PFSK-1 (cell line): ENCODE data around the gene RYR2.

ENCODE experiments used
- REST ChIP-seq, 2 experiments: IDR thresholded peaks; 2 replicates each; pipeline versions ENCODE4 v1.6.1 to v1.8.0; 2011 to 2012; ENCODE audit warnings: low read depth in 2 of 2, low read length in 2 of 2, control low read depth in 1 of 2, inconsistent platforms in 1 of 2, mild to moderate bottlenecking in 1 of 2, moderate library complexity in 1 of 2; ENCODE audit not compliant: insufficient read depth in 1 of 2
- SIN3A ChIP-seq: IDR thresholded peaks from 2 replicates; pipeline ENCODE4 v1.6.1; 2012; ENCODE audit warnings: mild to moderate bottlenecking, low read length, moderate library complexity, borderline replicate concordance; ENCODE audit not compliant: insufficient read depth
- TAF1 ChIP-seq: IDR thresholded peaks from 2 replicates; pipeline ENCODE4 v1.6.1; 2012; ENCODE audit warnings: low read length, control low read depth, borderline replicate concordance; ENCODE audit not compliant: insufficient read depth

GRCh38 chr1:237387144-237387505 is 345.1 kb downstream of the RYR2 start:
- TF ChIP-seq REST (IDR thresholded peaks at IDR 0.05; ENCODE audit: insufficient read depth in 1 of 2, low read depth in 2 of 2, low read length in 2 of 2), result no peak
- no peak for TF ChIP-seq TAF1
- TF ChIP-seq SIN3A, result no peak
